HL-60/S4 (cell line): ENCODE measurements around the gene WDR90.

Experiments
- in situ Hi-C: fragments of 300-500 bp; cut with MboI; formaldehyde crosslinking; loops from 2 replicates; pipeline ENCODE4 v1.14.3; 2022; ENCODE audit warnings: low sequenced_read_pairs

WDR90 gene

DNA sequence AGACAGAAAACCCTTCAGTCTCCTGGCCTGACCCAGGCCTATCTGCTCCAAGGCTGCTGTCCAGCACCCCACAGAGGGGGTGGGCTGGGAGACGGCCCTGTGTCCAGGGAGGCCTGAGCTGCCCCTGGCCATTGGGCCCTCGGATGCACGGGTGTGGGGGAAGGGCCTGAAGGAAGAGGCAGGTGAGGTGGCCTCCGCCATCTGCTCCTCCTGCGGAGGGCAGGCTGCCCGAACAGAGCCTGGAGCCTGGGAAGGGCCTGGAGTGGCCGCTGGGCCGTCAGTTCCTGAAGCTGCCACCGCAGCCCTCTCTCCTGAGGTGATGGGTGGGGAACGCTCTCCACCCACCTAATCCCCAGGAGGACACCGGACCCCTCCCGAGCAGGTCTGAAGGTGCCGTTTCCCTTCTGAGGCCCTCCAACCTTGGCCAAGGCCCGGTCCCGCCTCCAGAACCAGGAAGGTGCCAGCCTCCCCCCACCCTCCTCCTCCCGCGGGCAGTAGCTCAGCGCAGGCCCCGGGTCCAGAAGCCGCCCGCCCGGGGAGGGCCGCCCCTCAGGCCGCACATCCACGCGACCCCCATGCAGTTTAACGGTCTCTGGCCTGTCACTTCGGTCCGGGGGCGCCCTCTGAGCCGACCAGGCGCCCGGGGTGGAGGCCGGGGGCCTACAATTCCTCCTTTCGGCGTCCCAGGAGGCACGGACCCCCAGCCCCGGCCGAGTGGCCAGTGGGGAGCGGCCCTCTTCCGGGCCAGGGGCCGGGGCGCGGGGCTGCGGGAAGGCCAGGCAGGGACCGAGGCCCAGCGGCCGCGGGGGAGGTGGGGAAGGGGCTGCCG is 55.6 kb downstream of the WDR90 start:
- in situ Hi-C loops: loop anchor here (25.0 kb wide), 1 partner anchor 358 kb away; the partner anchor contains the start of gene SSTR5

DNA sequence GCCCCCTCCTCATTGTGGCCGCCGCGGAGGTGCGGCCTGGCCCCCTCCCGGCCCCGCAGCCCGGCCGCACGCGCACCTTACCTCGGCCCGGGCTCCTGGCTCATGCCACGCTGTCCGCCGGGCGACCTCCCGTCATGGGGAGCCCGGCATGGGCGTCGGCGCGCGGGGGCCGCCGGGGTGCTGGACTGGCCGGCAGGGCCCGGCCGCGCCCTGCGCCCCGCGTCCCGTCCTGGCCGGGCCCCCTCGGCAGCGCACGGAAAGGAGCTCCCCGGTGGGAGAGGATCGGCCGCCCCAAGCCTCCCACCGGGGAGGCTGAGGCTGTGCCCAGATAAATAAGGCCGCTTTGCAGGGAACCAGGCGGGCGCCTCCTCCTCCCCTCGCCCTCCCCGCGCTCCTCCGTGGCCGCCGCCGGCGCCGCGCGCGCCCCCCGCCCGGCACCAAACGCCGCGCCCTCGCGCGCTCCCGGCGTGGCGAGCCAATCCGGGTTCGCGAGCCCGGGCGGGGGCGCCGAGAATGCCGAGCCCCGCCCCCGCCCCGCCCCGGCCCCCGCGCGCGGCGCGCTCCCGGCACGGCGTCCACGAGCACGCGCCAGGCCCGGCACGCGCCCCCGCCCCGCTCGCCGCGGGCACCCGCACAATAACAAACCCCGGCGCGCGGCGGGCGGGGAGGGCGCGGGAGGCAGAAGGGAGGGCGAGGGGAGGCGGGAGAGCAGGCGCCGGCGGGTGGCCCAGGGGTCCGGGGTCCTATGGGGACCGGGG is 56.4 kb downstream of the WDR90 start, which contains the start of gene FBXL16:
TSS of gene FBXL16 (minus strand) at position 371 of the 758 bp plus-strand sequence. CDS start 8,396 bp downstream, outside the sequence.
- in situ Hi-C loops: loop anchor here (25.0 kb wide), 1 partner anchor 357 kb away; the partner anchor contains the start of gene SSTR5

DNA sequence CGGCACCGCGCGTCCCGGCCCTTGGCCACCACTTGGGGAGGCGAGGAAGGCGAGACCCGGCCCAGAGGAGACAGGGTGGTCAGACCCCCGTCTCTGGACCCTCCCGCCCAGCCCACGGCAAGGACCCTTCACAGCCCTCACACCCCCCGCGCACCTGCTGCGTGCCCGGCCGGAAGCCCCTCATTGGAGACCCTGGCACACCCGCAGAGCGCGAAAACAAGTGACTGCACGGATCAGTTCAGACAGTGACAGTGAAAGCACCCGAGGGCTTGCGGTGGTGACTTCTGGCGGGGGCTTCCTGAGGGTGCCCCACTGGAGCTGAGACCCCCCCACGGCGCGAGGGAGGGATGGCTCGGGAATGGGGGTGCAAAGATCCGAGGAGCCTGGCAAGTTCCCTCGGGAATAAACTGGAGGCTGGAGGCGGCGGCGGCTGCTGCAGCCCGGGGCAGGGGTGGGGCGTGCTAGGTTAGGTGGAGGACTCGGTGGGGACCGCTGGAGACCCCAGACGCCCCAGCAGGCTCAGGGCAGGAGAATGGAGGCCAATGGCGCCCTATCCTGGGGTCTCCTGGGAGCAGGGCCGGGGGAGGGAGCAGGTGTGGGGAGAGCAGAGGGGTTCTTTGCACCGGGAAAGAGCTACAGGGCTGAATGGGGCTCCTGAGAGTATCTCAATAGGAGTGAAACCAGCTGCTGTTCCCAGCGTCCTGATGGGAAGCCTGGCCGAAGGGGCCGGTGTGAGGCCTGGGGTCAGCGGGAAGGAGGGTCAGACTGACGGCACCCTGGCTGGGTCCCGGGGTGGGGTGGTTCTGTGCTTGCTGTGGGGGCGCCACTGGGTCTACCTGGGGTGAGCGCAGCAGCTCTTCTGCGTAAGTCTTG is 57.3 kb downstream of the WDR90 start:
- in situ Hi-C loops: loop anchor here (25.0 kb wide), 1 partner anchor 356 kb away; the partner anchor contains the start of gene SSTR5

DNA sequence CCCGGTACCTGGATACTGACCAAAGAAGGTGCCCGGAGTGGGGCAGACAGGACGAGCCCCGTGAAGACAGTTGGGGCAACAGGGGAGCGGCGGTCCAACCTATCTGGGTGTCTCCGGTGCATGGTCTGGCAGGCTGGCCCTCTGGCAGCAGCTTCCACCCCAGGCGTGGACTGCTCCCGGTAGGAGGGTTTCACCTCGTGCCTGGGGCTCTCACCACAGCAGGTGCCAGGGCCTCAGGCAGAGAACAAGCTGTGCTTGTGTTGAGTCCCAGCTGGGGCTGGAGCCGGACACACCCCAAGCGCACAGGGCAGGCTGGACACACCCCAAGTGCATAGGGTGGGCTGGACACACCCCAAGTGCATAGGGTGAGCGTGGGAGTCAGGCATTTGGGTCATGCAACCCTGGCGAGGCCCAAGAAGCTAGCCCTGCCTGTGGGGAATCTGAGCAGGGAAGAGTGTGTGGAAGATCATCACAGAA is 57.9 kb downstream of the WDR90 start:
- in situ Hi-C loops: loop anchor here (25.0 kb wide), 1 partner anchor 355 kb away; the partner anchor contains the start of gene SSTR5

DNA sequence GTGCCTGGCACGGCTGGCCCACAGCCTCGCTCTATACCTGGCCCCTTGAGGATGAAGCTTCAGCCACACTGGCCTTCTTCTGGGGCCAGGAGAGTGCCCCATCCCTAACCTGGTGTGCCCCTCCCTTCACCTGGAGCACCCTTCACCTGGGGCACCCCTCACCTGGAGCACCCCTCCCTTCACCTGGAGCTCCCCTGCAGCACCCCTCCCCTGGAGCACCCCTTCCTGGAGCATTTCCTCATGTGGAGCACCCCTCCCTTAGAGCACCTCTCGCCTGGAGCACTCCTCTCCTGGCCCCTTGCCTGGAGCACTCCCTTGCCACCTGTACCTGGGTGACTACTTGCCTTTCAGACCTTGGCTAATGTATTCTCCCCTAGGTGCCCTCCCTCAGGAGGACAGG is 58.9 kb downstream of the WDR90 start:
- in situ Hi-C loops: loop anchor here (25.0 kb wide), 1 partner anchor 354 kb away; the partner anchor contains the start of gene SSTR5

DNA sequence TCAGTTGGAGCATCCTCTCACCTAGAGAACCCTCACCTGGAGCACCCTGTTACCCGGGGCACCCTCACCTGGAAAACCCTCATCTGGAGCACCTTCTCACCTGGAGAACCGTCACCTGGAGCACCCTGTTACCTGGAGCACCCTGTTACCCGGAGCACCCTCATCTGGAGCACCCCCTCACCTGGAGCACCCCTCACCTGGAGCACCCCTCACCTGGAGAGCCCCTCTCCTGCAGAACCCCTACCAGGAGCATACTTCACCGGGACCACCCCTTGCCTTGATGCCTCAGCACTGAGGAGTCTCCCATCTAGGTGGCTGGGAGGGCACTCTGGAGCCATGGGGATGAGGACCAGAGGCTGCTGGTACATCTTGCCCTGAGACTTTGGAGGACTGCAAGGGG is 59.8 kb downstream of the WDR90 start:
- in situ Hi-C loops: loop anchor here (25.0 kb wide), 1 partner anchor 353 kb away; the partner anchor contains the start of gene SSTR5

DNA sequence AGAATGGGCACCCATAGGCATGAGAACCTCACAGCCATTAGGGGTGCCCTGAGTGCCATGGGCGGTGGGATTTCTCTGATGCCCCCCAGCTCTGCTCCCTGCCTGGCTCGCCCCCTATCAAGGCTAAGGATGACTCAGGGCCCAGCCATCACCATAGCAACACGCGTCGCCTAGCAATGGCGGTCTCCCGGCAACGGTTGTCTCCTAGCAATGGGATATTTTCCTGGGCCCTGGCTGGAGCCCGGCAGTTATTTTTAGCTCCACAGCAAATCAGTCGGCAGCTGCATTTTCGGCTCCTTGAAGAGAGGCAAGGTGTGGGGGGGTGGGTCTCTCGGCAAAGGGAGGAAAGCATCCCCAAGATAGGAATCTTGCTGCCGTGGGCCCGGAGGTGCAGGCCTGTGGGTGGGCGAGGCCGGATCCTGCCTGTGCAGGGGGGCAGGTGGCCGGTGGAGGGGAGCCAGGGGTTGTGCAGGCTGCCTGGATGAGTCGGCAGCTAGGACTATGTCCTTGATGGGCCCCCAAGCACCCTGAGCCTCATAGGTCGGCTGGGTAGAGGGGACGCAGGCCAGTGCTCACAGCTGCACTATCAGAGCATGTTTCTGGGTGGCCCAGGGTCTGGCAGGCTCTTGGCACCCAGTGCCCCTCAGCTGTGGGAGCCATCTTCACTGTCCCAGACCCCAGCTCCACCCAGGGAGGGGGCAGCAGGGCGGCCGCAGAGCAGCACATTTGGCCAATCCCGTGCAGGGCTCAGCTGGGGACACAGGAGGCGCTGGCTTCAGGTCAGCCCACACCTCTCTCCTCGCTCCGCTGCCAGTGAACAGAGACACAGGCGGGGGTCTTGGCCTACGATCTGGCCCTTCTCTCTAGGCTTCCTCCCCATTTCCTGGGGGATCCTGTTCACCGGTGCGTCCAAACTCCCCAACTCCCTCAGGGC is 60.7 kb downstream of the WDR90 start:
- in situ Hi-C loops: loop anchor here (5.0 to 25.0 kb wide), 2 partner anchors 77 to 352 kb away; partner anchors contain the start of genes CHTF18, RPUSD1 and SSTR5

DNA sequence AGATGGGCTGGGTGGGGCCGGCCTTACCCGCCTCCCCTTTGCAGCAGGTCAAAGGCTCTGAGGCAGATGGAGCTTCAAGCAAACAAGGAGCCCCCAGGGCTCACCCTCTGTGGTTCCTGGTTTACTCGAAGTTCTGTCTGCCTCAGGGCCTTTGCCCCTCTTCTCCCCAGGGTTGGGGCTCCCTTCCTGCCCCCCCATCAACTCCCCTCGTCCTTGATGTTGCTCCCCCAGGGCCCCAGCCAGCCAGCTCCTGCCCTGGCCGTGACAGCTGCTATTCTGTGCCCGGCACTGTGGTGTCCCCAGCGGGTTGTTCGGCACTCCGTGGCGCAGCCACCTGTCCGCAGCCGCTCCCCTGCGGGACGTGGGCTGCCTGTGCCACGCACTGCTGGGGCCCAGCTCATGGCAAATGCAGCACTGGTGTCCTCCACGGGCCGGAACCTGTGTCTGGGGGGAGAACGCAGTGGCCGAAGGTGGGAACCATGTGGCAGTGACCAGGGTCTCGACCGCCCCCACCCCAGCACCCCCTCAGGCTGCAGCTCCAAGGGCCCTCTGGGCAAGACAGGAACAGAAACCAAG is 61.4 kb downstream of the WDR90 start:
- in situ Hi-C loops: loop anchor here (5.0 to 25.0 kb wide), 2 partner anchors 77 to 352 kb away; partner anchors contain the start of genes CHTF18, RPUSD1 and SSTR5

DNA sequence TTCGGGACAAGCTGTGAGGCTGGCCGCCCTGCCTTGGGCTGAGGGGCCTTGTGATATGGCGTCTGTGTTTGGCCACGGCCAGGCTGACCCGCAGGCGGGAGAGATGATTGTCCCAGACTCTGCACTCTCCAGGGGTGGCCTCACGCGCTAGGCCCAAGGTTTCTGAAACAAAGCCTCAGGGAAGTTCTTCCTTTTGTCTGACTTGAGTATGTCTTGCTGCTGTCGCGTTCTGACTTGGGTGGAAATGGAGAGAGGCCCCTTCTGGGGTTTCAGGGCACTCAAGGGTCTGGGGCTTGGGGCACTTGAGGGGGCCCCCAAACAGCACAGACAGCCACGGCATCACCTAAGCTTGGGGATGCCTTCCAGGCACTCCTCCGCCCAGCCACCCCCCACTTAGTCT is 61.9 kb downstream of the WDR90 start:
- in situ Hi-C loops: loop anchor here (5.0 to 25.0 kb wide), 2 partner anchors 76 to 351 kb away; partner anchors contain the start of genes CHTF18, RPUSD1 and SSTR5

DNA sequence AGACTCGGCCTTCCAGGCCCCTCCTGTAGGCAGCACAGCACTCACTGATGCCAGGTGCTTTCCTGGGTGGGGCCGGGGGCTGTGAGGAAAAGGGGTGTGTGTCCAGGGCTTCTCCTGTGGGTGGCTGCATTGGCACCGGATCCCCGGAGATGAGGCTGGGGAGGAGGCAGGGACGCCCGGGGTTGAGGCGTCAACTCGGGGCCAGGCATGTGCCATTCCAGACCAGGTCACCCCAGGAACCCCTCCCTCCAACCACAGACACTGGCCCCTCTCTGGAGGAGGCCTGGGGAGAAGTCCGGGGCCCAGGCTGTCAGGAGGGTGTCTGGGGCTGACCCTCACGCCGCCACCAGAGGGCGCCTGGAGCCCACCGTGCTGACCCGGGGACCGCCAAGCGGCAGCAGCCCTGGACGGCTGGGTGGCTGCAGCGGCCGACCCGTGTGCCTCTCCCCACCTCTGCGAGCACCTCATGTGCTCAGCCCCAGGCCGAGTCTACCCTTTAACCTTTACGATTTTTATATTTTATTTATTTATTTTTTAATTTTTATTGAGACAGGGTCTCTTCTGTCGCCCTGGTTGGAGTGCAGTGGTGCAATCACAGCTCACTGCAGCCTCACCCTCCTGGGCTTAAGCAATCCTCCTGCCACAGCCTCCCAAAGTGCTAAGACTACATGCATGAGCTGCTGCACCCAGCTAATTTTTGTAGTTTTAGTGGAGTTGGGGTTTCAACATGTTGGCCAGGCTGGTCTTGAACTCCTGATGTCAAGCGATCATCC is 62.6 kb downstream of the WDR90 start:
- in situ Hi-C loops: loop anchor here (5.0 to 25.0 kb wide), 2 partner anchors 76 to 351 kb away; partner anchors contain the start of genes CHTF18, RPUSD1 and SSTR5

DNA sequence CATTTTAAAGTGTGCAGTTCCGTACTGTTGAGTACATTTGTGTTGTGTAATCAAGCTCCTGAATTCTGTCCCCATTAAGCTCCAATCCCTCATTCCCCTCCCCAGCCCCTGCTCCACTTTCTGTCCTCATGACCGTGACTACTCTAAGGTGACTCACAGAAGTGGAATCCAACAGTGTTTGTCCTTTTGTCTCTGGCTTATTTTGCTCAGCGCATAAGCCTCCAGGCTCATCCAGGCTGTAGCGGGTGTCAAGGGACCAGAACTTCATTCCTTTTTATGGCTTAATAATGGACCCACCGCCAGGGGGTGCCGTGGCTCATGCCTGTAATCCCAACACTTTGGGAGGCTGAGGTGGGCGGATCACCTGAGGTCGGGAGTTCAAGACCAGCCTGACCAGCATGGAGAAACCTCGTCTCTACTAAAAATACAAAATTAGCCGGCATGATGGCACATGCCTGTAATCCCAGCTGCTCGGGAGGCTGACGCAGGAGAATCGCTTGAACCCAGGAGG is 63.6 kb downstream of the WDR90 start:
- in situ Hi-C loops: loop anchor here (5.0 to 25.0 kb wide), 2 partner anchors 75 to 350 kb away; partner anchors contain the start of genes CHTF18, RPUSD1 and SSTR5

DNA sequence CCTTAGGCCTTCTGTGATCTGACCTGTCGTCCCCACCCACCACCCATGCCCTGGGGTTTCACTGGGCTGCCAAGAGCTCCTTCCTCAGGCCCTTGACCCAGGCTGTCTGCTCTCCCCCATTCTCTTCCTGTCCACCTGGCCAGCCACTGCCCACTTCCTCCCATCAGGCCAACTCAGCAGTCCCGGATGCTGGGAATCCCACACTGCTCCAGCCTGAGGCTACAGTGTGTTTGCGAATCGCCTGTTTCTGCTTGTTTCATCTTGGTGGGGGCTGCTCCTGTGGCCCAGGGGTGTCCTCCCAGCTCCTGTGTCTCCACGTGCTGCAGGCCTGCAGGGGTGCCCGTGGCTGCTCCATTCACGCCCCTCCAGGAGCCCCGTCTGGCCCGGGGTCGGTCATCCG is 64.9 kb downstream of the WDR90 start:
- in situ Hi-C loops: loop anchor here (5.0 to 25.0 kb wide), 2 partner anchors 73 to 348 kb away; partner anchors contain the start of genes CHTF18, RPUSD1 and SSTR5

DNA sequence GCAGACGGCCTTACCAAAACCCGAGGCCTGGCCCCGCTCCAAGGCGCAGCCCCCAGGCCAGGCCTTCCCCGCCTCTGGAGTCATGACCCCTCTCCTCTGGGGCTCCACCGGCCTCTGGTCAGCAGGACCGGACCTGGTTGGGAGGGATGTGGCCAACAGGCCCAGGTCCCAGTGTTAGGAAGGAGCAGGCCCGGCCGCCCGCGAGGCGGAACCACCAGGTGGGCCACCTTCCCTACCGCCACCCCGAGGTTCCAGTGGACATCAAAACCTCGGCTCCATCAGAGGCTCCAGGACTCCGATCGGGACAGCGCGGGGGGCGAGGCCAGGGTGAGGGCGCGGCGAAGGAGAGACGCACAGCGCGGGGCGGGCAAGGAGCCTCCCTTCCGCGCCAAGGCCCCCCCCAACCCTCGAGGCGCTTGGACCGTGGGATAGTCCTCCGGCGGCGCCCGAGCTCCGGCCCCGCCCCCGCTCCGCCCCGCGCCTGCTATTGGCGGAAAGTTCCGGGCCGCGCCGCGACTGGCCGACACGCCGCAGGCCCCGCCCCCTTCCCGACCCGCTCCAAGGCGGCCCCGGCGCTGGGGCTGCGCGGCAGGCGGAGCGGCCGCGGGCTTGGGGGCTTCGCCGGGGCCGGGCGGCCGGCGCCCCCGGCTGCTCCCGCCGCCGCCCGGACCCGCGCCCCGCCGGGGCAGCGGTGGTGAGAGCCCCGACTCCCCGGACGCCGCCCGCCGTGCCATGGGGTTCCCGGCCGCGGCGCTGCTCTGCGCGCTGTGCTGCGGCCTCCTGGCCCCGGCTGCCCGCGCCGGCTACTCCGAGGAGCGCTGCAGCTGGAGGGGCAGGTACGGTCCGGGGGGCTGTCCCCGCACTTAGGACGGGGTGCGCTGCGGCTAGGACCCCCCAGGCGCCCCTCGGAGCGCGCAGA is 65.7 kb downstream of the WDR90 start, which contains the start of gene METRN:
TSS of gene METRN (plus strand) at position 561 of the 919 bp plus-strand sequence. CDS start at position 733, 172 bp downstream.
- in situ Hi-C loops: loop anchor here (5.0 to 25.0 kb wide), 2 partner anchors 72 to 347 kb away; partner anchors contain the start of genes CHTF18, RPUSD1 and SSTR5

DNA sequence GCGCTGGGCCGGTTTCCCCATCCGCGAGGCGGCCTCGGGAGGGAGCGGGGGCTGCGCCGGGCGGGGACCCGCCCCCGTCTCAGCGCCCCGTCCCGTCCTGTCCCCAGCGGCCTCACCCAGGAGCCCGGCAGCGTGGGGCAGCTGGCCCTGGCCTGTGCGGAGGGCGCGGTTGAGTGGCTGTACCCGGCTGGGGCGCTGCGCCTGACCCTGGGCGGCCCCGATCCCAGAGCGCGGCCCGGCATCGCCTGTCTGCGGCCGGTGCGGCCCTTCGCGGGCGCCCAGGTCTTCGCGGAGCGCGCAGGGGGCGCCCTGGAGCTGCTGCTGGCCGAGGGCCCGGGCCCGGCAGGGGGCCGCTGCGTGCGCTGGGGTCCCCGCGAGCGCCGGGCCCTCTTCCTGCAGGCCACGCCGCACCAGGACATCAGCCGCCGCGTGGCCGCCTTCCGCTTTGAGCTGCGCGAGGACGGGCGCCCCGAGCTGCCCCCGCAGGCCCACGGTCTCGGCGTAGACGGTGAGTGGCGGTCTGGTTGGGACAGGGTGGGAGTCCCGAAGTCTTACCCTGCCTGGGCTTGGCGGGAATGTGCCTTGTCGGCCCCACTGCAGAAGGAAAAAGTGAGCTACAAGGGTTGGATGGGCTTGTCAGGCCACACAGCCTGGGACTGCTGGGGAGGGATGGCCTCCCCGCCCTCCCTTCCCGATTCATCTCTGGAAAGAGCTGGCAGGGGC is 66.5 kb downstream of the WDR90 start:
- in situ Hi-C loops: loop anchor here (25.0 kb wide), 1 partner anchor 347 kb away; the partner anchor contains the start of gene SSTR5

DNA sequence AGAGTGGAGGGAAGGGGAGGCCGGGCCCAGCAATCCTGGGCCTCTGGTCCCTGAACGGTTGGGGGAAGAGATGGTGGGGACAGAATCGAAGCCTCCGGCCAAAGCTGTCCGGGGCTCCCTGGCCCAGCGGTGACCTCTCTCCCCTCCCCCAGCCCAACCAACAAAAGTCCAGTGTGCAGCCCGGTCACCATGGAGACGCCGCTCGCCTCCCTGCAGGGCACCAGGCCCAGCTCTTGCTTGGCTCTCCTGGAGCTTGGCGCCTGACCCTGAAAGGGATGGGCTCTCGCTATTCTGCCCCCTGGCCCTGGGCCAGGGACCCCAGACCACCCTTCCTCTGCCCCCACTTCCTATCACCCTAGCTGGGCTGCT is 67.0 kb downstream of the WDR90 start:
- in situ Hi-C loops: loop anchor here (25.0 kb wide), 1 partner anchor 346 kb away; the partner anchor contains the start of gene SSTR5
